ENCODE data around the gene ENAH. TPM values are rescaled to one million over a fixed set of nuclear protein-coding genes. Genes with fewer than 3 reads are reported as not detected.

The ENAH gene
- total RNA-seq, 4 donors from 2014 or later = 28.4 to 53.3 (median 32.6) TPM

DNA sequence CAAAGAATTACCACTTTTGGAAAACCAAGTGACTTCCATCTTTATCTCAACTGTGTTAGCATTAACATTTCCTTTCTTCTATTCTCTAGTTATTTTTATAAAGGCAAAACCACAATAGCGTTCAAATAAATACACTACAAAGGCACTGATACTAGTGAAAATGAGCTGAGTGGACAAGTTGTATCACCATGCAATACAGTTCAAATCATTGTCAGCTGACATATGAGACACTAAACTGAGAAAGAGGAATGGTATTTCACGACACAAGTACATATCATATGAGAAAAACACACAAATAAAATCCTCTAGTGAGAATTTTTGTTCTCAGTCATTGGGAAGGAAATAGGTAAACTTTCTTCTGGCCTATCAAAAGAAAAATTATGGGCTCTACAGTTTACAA lies 26.2 kb downstream of the ENAH start:
- TF ChIP-seq, protein P1, sequence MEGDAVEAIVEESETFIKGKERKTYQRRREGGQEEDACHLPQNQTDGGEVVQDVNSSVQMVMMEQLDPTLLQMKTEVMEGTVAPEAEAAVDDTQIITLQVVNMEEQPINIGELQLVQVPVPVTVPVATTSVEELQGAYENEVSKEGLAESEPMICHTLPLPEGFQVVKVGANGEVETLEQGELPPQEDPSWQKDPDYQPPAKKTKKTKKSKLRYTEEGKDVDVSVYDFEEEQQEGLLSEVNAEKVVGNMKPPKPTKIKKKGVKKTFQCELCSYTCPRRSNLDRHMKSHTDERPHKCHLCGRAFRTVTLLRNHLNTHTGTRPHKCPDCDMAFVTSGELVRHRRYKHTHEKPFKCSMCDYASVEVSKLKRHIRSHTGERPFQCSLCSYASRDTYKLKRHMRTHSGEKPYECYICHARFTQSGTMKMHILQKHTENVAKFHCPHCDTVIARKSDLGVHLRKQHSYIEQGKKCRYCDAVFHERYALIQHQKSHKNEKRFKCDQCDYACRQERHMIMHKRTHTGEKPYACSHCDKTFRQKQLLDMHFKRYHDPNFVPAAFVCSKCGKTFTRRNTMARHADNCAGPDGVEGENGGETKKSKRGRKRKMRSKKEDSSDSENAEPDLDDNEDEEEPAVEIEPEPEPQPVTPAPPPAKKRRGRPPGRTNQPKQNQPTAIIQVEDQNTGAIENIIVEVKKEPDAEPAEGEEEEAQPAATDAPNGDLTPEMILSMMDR (IDR thresholded peaks at IDR 0.05; ENCODE audit: low read depth) = no peak

DNA sequence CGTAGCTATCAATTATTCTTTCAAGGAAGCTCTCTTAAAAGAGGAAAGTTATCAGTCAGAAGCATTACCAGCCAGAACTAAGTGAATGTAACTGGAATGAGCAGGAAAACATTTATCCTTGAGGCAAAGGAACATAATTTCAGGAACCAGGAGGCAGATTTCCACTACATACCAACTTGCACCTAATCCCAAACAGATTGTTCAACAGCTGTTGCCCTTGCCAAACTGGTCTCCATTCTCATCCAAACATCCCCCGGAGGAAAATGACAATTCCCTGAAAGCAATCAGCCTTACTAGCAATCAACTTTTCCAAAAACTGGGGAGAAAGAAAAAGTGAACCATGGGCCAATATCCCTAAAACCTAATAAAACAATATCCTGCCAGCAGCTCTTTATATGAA lies 35.0 kb downstream of the ENAH start:
- TF ChIP-seq, protein P1 (IDR thresholded peaks at IDR 0.05; ENCODE audit: low read depth) = no peak

DNA sequence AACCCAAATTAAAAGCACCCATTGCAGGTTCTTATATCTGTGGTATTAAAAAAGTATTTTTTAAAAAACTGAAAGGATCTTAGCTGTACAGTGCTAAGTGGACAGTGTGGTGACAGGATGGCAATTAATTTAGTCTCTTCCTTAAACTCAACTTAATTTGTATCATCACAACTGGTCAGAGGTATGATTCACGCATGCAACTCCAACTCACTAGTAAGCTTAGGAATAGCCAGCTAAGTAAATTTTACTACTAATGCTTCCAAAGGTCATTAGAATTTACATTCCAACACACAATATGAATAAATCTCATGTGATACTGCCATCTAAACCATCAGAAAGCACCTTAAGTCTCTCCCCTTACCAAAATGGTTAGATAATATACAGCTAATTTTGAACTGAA lies 35.4 kb downstream of the ENAH start:
- TF ChIP-seq, protein P1 (IDR thresholded peaks at IDR 0.05; ENCODE audit: low read depth) = no peak

DNA sequence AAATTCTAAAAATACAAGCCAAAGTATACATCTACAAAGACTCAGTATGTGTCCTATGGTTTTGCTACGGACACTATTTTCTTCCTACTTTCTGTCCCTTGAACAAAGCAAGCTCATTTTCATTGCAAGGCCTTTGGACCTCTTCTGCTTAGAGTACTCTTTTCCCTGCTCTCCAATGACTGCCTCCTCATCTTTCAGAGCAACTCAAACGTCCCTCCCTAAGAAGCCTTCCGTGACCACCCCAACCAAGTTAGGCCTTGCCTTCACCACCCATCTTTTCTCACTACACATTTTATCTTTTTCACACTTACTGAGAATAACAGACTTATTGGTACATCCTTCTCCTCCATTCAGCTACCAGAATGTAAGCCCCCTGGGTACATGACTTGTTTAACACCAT lies 39.9 kb downstream of the ENAH start:
- TF ChIP-seq, protein P1 (IDR thresholded peaks at IDR 0.05; ENCODE audit: low read depth) = no peak

DNA sequence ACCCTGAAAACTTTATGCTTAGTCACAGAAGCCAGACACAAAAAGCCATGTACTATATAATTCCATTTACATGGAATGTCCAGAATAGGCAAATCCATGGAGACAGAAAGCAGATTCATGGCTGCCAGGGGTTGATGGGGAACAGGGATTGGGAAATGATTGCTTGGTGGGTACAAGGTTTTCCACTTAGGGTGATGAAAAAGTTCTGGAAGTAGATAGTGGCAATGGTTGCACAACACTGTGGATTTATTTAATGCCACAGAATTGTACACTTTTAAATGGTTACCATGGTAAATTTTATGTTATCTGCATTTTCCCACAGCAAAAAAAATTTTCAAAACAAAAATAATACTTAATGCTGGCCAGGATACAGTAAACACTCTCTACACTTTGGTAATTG lies 40.6 kb downstream of the ENAH start:
- TF ChIP-seq, protein P1 (IDR thresholded peaks at IDR 0.05; ENCODE audit: low read depth) = no peak

DNA sequence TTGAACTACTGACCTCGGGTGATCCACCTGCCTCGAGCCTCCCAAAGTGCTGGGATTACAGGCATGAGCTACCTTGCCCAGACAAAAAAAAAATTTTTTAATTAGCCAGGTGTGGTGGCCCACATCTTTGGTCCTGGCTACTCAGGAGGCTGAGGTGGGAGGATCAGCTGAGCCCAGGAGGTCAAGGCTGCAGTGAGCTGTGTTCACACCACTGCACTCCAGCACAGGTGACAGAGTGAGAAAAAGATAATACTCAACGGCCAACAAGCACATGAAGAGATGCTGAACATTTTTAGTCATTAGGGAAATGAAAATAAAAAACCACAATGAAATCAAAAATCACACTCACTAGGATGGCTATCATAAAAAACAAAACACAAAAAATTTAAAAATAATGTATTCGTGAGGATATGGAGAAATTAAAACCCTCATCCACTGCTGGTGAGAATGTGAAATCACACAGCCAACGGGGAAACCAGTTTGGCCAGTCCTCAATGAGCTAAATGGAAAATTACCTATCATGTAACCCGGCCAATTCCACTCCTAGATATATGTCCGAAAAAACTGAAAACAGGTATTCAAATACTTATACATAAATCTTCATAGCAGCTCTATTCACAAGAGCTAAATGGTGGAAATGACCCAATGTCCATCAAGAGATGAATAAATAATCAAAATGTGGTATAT lies 41.2 kb downstream of the ENAH start:
- TF ChIP-seq, protein P1 (IDR thresholded peaks at IDR 0.05; ENCODE audit: low read depth) = no peak

DNA sequence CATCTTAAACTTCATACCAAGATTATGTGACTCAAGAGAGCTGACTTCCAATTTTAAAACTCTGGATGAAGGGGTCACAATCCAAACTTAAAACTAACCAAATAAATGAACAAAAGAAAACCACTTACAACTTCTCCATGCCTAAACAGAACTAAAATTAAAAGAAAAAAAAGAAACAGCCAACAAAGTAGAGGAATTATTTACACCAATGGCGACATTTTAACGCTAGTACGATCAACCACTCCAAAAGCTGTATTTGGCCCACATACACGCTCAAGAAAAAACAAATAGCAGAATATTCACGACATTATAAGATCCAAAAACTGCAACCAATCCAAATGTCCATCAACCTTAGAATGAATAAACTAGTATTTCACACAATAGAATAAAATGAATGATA lies 42.4 kb downstream of the ENAH start:
- TF ChIP-seq, protein P1 (IDR thresholded peaks at IDR 0.05; ENCODE audit: low read depth) = no peak

All from subcutaneous adipose tissue (tissue), 4 donors.